Measurements from ENCODE around the gene LSM12.

LSM12 gene

GRCh38 chr17:44008205-44008909 is 58.1 kb downstream of the LSM12 start:
- no peak for TF ChIP-seq POLR2AphosphoS5 (IDR thresholded peaks at IDR 0.05; ENCODE audit: low read depth, low read length)
- no peak for TF ChIP-seq TAF1 (IDR thresholded peaks at IDR 0.05; ENCODE audit: borderline replicate concordance, low read depth, low read length)
- TF ChIP-seq POLR2A (IDR thresholded peaks at IDR 0.05; ENCODE audit: low read depth, low read length): no peak
- FAIRE-seq: peak; percentile 51
- DNase-seq (ENCODE audit: insufficient read length): no peak

- DNase-seq (ENCODE audit: insufficient read length) (no peak), FAIRE-seq (peak; percentile 61)
- TF ChIP-seq POLR2AphosphoS5 (IDR thresholded peaks at IDR 0.05; ENCODE audit: low read depth, low read length) (no peak), POLR2A (IDR thresholded peaks at IDR 0.05; ENCODE audit: low read depth, low read length) (no peak), TAF1 (IDR thresholded peaks at IDR 0.05; ENCODE audit: borderline replicate concordance, low read depth, low read length) (no peak)
Observed at GRCh38 chr17:44007346-44008204, 58.9 kb downstream of the LSM12 start.

DNA sequence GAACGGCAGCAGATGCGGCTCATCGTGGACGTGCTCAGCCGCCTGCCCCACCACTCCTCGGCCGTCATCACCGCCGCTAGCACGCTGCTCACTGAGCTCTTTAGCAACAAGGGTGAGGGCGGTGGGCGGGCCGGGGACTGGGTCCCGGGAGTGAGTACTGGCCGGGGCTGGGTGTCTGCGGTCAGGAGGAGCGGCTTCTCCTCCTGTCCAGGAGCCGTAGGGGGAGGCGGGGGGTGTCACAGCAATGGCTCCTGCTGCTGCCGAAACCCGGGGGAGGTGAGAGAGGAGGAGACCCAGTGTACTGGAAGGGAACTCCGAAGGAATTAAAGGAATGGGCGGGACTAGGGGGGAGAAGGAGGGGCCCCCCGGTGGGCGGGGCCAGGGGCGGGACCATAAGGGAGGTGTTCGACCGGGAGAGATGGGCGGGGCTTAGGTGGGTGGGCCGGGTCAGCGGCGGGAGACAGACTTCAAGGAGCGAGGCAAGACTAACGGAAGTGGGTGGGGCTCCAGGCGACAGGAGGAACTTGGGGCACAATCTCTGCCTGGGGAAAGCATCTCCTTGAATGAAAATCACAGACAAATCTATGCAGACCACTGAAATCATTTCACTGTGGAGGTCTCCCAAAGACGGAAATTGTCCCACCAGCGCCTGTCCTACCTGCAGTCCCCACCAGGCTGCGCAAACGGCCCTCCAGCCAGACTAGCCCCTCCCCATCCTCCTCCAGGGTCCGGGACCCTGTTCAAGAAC is 59.7 kb downstream of the LSM12 start:
- FAIRE-seq: peak; percentile 97
- TF ChIP-seq TAF1 (IDR thresholded peaks at IDR 0.05; ENCODE audit: borderline replicate concordance, low read depth, low read length): no peak
- no peak for TF ChIP-seq POLR2AphosphoS5 (IDR thresholded peaks at IDR 0.05; ENCODE audit: low read depth, low read length)
- no peak for TF ChIP-seq POLR2A (IDR thresholded peaks at IDR 0.05; ENCODE audit: low read depth, low read length)
- peak; percentile 96 for DNase-seq (ENCODE audit: insufficient read length)

- FAIRE-seq (no peak), DNase-seq (ENCODE audit: insufficient read length) (peak; percentile 40)
- TF ChIP-seq POLR2A (IDR thresholded peaks at IDR 0.05; ENCODE audit: low read depth, low read length): no peak
- no peak for TF ChIP-seq POLR2AphosphoS5 (IDR thresholded peaks at IDR 0.05; ENCODE audit: low read depth, low read length)
- TF ChIP-seq TAF1 (IDR thresholded peaks at IDR 0.05; ENCODE audit: borderline replicate concordance, low read depth, low read length): no peak
Observed at GRCh38 chr17:44006272-44006597, 60.2 kb downstream of the LSM12 start.

DNA sequence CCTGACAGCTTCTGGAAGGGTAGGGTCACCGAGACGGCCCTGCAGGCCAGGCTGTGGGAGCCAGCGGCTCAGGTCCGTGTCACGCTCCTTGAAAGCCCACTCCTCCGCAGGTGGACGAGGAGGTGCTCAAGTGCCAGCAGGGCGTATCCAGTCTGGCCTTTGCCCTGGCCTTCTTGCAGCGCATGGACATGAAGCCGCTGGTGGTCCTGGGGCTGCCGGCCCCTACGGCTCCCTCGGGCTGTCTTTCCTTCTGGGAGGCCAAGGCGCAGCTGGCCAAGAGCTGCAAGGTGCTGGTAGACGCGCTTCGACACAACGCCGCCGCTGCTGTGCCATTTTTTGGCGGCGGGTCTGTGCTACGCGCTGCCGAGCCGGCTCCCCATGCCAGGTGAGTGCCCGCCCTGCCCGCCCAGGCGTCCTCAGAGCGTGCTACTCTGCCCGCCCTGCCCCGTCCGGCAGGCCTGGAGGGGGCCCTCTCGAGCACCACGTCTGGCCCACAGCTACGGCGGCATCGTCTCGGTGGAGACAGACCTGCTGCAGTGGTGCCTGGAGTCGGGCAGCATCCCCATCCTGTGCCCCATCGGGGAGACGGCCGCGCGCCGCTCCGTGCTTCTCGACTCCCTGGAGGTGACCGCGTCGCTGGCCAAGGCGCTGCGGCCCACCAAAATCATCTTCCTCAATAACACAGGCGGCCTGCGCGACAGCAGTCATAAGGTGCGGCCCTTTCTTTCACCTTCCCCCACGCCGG is 60.8 kb downstream of the LSM12 start:
- FAIRE-seq (no peak), DNase-seq (ENCODE audit: insufficient read length) (no peak)
- TF ChIP-seq POLR2A (IDR thresholded peaks at IDR 0.05; ENCODE audit: low read depth, low read length) (no peak), TAF1 (IDR thresholded peaks at IDR 0.05; ENCODE audit: borderline replicate concordance, low read depth, low read length) (no peak), POLR2AphosphoS5 (IDR thresholded peaks at IDR 0.05; ENCODE audit: low read depth, low read length) (no peak)

DNA sequence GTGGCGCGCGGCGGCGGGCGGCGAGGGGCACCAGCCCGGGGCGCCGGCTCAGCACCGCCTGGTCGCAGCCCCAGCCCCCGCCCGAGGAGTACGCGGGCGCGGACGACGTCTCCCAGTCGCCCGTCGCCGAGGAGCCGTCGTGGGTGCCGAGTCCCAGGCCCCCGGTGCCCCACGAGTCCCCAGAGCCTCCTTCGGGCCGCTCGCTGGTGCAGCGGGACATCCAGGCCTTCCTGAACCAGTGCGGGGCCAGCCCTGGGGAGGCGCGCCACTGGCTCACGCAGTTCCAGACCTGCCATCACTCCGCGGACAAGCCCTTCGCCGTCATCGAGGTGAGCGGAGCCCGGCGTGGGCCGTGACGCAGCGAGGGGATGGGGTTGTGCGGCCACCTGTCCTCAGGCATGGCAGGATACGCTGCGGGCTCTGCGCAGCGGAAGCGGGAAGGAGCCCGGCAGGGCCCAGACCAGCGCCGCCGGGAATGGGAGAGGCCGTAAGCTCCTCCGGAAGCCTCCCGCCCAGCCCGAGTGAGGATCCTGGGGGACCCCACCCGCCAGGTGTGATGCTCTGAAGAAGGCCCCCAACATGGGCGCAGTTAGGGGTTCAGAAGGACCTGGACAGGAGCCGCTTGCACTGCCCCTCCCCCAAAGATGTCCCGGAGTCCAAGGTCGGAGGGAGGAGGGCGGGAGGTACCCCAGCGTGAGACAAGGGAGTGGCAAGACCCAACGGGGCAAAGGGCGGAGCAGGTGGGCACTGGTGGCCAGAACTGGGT is 61.5 kb downstream of the LSM12 start:
- FAIRE-seq (no peak), DNase-seq (ENCODE audit: insufficient read length) (no peak)
- no peak for TF ChIP-seq POLR2A (IDR thresholded peaks at IDR 0.05; ENCODE audit: low read depth, low read length)
- TF ChIP-seq POLR2AphosphoS5 (IDR thresholded peaks at IDR 0.05; ENCODE audit: low read depth, low read length): no peak
- TF ChIP-seq TAF1 (IDR thresholded peaks at IDR 0.05; ENCODE audit: borderline replicate concordance, low read depth, low read length): no peak

- no peak for FAIRE-seq
- no peak for DNase-seq (ENCODE audit: insufficient read length)
- no peak for TF ChIP-seq TAF1 (IDR thresholded peaks at IDR 0.05; ENCODE audit: borderline replicate concordance, low read depth, low read length)
- no peak for TF ChIP-seq POLR2AphosphoS5 (IDR thresholded peaks at IDR 0.05; ENCODE audit: low read depth, low read length)
- no peak for TF ChIP-seq POLR2A (IDR thresholded peaks at IDR 0.05; ENCODE audit: low read depth, low read length)
Observed at GRCh38 chr17:44004077-44004760, 62.3 kb downstream of the LSM12 start, which contains the start of gene NAGS. TSS of gene NAGS (plus strand) at chr17:44004622. CDS start at chr17:44004664, 42 bp downstream.

GRCh38 chr17:44002141-44002848 is 64.2 kb downstream of the LSM12 start:
- TF ChIP-seq TAF1 (IDR thresholded peaks at IDR 0.05; ENCODE audit: borderline replicate concordance, low read depth, low read length): no peak
- TF ChIP-seq POLR2AphosphoS5 (IDR thresholded peaks at IDR 0.05; ENCODE audit: low read depth, low read length): no peak
- no peak for TF ChIP-seq POLR2A (IDR thresholded peaks at IDR 0.05; ENCODE audit: low read depth, low read length)
- DNase-seq (ENCODE audit: insufficient read length) (no peak), FAIRE-seq (no peak)

GRCh38 chr17:44001461-44001920 is 65.0 kb downstream of the LSM12 start:
- TF ChIP-seq POLR2A (IDR thresholded peaks at IDR 0.05; ENCODE audit: low read depth, low read length) (no peak), TAF1 (IDR thresholded peaks at IDR 0.05; ENCODE audit: borderline replicate concordance, low read depth, low read length) (no peak), POLR2AphosphoS5 (IDR thresholded peaks at IDR 0.05; ENCODE audit: low read depth, low read length) (no peak)
- FAIRE-seq (no peak), DNase-seq (ENCODE audit: insufficient read length) (no peak)
